ENCODE measurements around the gene UBA6. TPM values are rescaled to one million over a fixed set of nuclear protein-coding genes. Genes with fewer than 3 reads are reported as not detected.
"Not testable (repeated sequence)": the region's sequence is repeated elsewhere in the genome, so short reads cannot be mapped to it uniquely, and the experiment has no call there.

UBA6 gene
- total RNA-seq, 1 donor from 2014 or later: 39.8 TPM

- DNase-seq: no peak
Measured at GRCh38 chr4:67660418-67660817, 40.5 kb downstream of the UBA6 start.

- DNase-seq: no peak
Measured at GRCh38 chr4:67659065-67659464, 41.9 kb downstream of the UBA6 start.

GRCh38 chr4:67658302-67658701 lies 42.7 kb downstream of the UBA6 start:
- DNase-seq: no peak

- DNase-seq: no peak
Measured at GRCh38 chr4:67651536-67651935, 49.4 kb downstream of the UBA6 start.

- DNase-seq: no peak
Measured at GRCh38 chr4:67638136-67638535, 62.8 kb downstream of the UBA6 start.

GRCh38 chr4:67636978-67637377 lies 64.0 kb downstream of the UBA6 start:
- DNase-seq: not testable (repeated sequence)

- DNase-seq: no peak
Measured at GRCh38 chr4:67635331-67635730, 65.6 kb downstream of the UBA6 start.

- no peak for DNase-seq
Measured at GRCh38 chr4:67634741-67635140, 66.2 kb downstream of the UBA6 start.

- no peak for DNase-seq
Measured at GRCh38 chr4:67632492-67632891, 68.5 kb downstream of the UBA6 start.

GRCh38 chr4:67624939-67625338 lies 76.0 kb downstream of the UBA6 start:
- DNase-seq: no peak

GRCh38 chr4:67616478-67616877 lies 84.5 kb downstream of the UBA6 start:
- DNase-seq: no peak

GRCh38 chr4:67615119-67615518 lies 85.8 kb downstream of the UBA6 start:
- no peak for DNase-seq

GRCh38 chr4:67614186-67614585 lies 86.8 kb downstream of the UBA6 start:
- DNase-seq: no peak

- no peak for DNase-seq
Measured at GRCh38 chr4:67608027-67608426, 92.9 kb downstream of the UBA6 start.

- no peak for DNase-seq
Measured at GRCh38 chr4:67604749-67605148, 96.2 kb downstream of the UBA6 start.

GRCh38 chr4:67604029-67604381 lies 97.0 kb downstream of the UBA6 start:
- no peak for DNase-seq

- DNase-seq: no peak
Measured at GRCh38 chr4:67603310-67604028, 97.5 kb downstream of the UBA6 start.

GRCh38 chr4:67593741-67594175 lies 107.2 kb downstream of the UBA6 start:
- DNase-seq: no peak

GRCh38 chr4:67587156-67587555 lies 113.8 kb downstream of the UBA6 start:
- no peak for DNase-seq

GRCh38 chr4:67584496-67584895 lies 116.5 kb downstream of the UBA6 start:
- DNase-seq: no peak

- DNase-seq: no peak
Measured at GRCh38 chr4:67581913-67582312, 119.0 kb downstream of the UBA6 start.

- no peak for DNase-seq
Measured at GRCh38 chr4:67581208-67581857, 119.6 kb downstream of the UBA6 start.

GRCh38 chr4:67580577-67580976 lies 120.4 kb downstream of the UBA6 start:
- DNase-seq: no peak

GRCh38 chr4:67576538-67576937 lies 124.4 kb downstream of the UBA6 start:
- no peak for DNase-seq
